ENCODE measurements around the gene MARCHF6.
"Not testable (repeated sequence)": the region's sequence is repeated elsewhere in the genome, so short reads cannot be mapped to it uniquely, and the experiment has no call there.

MARCHF6 gene

DNA sequence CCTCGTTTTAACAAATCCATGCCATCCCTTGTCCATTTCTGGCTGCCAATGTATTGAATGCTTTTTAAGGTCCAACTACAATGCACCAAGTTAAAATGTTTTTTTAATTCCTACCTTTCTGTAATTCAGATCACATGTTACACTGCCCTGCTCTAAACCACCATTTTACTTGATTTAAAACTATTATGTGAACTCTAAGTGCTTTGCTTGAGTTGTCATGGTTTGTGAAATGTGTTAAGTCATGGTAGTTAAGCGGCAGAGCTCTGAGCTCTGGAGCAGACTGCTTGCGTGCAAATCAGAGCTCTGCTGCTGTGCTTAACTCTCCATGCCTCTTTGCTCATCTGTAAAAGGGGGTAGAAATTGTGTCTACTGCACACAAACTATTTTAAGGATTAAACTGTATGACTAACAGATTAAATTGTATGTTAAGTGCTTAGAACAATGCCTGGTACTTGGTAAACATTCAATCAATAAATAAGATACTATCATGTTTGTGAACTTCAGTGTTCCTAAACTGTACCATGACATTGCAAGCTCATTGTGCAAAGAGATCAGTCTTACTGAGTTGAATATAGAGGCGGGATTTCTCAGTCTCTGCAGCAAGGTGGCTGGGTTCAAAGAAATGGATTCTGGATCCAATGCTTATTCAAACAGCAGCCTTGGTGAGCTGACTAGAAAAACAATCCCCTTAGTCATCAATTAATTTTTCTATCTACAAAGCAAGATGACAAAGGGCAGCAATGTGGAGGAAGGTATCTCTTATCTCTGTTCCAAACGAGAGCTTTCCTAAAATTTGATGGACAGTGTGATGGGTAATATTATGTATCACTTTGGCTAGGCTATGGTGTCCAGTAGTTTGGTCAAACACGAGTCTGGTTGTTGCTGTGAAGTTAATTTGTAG lies 29.7 kb upstream of the MARCHF6 start:
- DNase-seq (ENCODE audit: low read depth in 2 of 2), result no peak

DNA sequence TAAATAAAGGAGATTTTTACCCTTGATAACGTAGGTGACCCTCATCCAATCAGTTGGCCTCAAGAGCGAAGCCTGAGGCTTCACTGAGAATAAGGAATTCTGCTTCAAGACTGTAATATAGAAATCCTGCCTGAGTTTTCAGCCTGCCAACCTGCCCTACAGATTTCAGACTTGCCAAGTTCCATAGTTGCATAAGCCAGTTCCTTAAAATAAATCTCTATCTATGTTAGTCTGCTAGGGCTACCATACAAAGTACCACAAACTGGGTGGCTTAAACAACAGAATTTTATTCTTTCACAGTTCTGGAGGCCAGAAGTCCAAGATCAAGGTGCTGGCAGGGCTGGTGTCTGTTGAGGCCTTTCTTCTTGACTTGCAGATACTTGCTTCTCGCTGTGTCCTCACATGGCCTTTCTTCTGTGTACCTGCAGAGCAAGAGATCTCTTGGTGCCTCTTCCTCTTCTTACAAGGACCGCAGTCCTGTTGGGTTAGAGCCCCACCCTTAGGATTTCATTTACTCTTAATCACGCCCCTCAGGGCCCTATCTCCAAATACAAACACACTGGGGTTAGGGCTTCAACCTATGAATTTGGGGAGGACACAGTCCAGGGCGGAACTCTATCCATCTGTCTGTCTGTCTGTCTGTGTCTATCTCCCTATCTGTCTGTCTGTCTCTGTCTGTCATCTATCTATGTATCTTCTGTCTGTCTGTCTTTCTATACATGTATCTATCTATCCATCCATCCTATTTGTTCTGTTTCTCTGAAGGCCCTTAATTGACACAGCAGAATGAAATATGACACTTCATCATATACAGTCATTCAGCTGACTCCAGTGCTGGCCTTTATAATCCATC lies 28.8 kb upstream of the MARCHF6 start:
- DNase-seq (ENCODE audit: low read depth in 2 of 2), result no peak

DNA sequence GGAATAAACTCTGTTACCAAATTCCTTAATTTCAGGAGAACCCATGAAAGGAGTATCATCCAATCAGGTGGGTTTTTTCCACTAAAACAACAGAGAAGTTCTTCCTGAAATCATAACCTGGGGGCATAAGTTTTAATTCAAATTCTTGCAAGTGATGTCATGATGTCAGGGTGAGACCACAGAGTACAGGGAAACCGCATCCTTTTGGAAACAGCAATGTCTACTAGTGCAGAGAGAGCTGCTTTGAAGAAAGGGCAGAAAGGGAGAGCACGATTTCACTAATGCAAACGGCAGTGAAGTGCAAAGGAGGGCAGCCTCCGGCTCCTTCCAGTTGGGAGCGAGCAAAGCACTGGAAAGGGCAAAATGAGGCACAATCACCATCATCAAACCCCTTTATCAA lies 25.2 kb upstream of the MARCHF6 start:
- no peak for DNase-seq (ENCODE audit: low read depth in 2 of 2)

DNA sequence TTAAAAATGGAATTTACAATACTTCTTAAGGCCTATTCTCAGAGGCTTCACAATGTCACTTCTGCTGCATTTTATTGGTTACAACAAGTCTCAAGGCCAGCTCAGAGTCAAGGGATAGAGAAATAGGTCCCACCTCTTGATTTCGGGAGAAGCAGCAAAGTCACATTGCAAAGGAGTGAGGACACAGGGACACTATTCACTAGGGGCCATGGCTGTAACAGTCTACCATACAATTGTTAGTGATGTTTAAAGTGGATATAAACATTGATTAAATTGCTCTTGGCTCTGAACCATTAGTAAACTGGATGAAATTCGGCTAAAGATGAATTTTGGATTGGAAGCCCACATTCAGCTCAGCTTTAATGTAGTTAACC lies 24.1 kb upstream of the MARCHF6 start:
- DNase-seq (ENCODE audit: low read depth in 2 of 2), result no peak

DNA sequence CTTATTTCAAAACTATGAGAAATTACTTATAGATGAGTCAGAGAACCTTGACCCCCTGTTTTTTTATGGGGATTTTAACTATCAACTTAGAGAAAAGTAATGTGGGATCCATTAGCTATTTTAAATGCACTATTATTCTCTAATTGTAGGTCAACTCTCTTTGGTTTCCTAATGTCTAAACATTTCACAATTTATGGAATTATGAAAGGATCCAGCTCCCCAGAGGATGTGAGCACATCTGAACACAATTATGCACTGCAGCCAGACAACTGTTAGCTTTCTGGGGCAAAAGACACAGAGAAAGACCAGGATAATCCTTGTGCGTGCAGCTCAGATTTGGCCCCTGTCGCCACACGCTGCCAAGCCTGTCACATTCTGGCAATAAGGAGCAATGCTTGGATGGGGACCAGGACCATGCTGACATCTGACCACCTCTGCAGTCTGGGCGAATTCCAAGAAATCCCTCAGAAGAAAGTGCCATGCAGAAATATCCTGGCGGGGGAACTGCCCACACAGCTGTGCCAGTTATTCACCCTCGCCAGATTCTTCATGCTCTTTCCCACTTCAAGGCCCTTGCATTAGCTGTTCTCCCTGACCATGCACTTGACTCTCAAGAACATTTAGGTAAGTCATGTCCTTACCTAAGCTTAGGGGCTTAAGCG lies 23.5 kb upstream of the MARCHF6 start:
- no peak for DNase-seq (ENCODE audit: low read depth in 2 of 2)

- DNase-seq (ENCODE audit: low read depth in 2 of 2), result no peak
Measured at GRCh38 chr5:10330511-10331230, 22.8 kb upstream of the MARCHF6 start.

DNA sequence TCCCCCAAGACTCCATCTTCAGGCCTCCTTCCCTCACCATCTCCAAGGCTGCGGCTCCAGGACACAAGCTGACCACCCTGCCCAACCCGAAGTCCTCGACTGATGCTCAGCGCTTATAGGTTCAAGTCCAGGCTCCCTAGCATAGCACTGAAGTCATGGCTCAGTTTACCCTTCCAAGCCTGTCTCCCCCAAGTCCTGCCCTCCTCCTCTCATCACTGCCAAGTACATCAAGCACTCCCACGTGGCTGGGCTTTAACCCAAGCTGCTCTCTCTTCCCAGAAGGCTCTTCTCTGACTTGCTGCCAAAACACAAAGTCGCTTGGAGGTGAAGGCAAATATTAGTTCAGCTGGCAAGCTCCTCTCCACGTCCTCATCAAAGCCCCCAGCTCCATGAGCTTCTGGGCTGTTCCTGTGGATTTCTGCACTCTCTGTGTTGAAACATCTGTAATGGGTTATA lies 22.1 kb upstream of the MARCHF6 start:
- no peak for DNase-seq (ENCODE audit: low read depth in 2 of 2)

DNA sequence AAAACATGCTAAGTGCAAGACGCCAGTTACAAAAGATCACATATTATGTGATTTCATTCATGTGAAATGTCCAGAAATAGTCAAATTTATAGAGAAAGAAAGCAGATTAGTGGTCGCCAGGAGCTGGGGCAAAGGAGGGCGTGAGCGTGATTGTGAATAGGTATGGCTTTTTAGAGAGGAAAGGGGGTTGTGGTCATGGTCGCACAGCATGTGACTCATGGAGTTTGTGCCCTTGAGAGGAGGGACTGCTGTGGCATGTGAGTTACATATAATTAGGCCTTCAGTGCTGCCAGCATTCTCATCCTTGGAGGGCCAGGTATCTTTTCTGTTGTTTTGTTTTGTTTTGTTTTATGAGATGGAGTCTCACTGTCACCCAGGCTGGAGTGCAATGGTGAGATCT lies 21.2 kb upstream of the MARCHF6 start:
- no peak for DNase-seq (ENCODE audit: low read depth in 2 of 2)

DNA sequence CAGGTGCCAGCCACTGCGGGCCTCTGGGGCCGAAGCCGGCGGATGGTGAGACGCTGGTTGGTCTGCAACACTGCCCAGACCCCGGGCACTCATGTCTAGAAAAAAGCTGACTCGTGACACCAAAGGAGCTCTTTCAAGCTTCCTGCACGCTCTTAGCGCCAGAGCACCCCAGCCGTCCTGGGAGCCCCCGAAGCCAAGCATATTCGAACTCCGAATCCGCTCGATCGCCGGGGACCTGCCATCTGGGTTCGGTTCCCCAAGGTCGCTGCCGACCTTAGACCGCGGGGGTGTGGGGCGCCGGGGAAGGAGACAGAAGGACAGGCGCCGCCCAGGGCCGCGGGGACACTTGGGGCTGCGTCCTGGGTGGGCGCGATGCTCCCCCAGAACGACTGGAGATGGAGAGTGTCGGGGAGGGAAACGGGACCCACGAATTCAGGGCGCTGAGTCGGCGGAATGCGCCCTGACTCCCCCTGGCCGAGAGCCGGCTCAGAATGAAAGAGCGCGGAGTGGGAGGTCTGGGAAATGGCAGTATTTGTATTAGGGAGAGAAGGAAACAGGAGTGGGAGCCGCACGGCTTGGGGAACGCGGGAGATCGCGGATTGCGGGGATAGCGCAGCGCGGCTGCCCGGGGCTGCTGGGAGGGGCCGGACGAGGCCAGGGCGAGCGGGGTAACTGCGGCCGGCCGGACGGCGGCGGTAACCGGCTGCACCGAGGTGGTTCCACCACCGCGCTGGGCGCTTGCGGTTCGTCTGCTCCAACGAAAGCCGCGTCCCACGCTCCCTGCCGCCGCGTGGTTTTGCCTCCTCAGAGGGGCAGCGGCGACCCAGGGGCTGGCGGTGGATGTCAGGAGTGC lies 20.1 kb upstream of the MARCHF6 start:
- DNase-seq (ENCODE audit: low read depth in 2 of 2), result no peak

DNA sequence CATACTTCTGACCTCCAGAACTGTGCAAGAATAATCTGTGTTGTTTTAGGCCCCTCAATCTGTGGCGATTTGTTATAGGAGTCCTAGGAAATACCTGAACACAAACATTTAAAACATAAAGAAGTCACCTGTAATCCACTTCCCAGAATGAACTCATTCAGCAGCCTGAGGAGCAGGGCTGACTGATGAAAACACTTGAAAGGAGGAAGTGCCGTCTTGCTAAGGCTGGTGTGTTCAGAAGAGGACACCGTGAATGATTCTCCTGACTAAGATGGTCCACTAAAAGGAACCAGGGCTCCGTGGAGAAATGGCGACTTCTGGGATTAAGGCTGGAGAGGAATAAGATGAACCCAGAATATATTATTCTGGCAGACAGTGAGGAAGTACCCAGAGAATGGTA lies 18.7 kb upstream of the MARCHF6 start:
- no peak for DNase-seq (ENCODE audit: low read depth in 2 of 2)

GRCh38 chr5:10335711-10336470 lies 17.6 kb upstream of the MARCHF6 start:
- DNase-seq (ENCODE audit: low read depth in 2 of 2), result no peak

DNA sequence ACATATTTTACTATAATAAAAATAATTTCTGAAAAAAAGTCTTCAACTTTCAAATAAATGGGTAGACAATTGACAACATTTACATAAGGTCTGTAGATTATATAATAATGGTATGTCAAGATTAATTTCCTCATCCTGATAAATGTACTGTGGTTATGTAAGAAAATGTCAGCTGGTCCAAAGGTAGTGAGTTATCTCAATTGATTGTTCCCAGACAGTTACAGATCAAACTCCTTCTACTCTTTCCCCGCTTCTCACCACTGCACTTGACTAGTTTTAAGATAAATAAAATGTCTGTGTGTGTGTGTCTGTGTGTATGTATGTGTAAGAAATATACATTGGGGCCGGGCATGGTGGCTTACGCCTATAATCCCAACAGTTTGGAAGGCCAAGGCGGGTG lies 16.4 kb upstream of the MARCHF6 start:
- no peak for DNase-seq (ENCODE audit: low read depth in 2 of 2)

- DNase-seq (ENCODE audit: low read depth in 2 of 2), result no peak
Measured at GRCh38 chr5:10337986-10338385, 15.5 kb upstream of the MARCHF6 start.

DNA sequence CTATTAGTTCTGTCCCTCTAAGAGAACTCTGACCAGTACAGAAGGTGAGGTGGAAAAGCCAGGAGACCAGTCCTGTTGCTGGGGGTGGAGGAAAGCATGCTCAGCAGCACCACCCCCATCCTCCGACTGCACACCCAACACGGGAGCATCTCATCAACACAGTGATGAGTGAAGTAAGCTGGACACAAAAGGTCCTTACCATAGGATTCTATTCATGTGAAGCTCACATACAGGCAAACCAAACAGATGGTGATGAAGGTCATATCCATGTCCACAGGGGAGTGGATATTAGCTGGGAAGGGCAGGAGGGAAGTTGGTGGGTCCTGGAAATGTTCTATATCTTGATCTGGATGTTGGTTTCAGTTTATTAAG lies 14.8 kb upstream of the MARCHF6 start:
- no peak for DNase-seq (ENCODE audit: low read depth in 2 of 2)

GRCh38 chr5:10339058-10339811 lies 14.3 kb upstream of the MARCHF6 start:
- no peak for DNase-seq (ENCODE audit: low read depth in 2 of 2)

DNA sequence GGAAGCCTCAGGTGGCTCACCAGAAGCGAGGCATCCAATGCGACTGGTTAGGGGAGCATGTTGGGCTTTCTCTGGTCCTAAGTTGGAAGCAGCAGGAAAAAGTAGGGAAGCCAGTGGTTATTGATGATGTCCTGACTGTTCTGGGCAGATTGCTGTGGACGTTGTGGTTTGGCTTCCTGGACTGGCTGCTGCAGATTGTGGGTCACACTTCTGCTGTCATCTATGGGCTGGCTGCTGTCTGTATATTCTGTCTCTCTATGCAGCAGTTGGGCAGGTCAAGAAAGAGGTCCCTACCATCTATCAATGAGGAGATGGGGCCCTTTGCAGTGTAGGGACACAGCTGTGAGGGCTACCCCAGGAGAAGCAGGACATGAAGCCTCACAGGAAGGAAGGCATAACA lies 13.5 kb upstream of the MARCHF6 start:
- DNase-seq (ENCODE audit: low read depth in 2 of 2), result no peak

- DNase-seq (ENCODE audit: low read depth in 2 of 2), result no peak
Measured at GRCh38 chr5:10343486-10343885, 10.0 kb upstream of the MARCHF6 start.

DNA sequence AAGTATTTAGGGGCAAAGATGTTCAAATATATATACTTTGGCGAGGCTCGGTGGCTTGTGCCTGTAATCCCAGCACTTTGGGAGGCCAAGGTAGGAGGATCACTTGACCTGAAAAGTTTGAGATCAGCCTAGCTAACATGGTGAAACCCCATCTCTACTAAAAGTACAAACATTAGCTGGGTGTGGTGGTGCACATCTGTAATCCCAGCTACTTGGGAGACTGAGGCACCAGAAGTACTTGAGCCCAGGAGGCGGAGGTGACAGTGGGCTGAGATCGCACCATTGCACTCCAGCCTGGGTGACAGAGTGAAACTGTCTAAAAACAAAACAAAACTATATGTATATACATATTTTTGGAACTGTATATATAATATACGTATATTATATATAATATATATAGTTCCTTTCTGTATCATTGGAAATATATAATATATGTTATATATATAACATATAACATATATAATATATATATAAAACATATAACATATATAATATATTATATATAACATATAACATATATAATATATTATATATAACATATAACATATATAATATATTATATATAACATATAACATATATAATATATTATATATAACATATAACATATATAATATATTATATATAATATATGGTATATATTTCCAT lies 8.9 kb upstream of the MARCHF6 start:
- not testable (repeated sequence) for DNase-seq (ENCODE audit: low read depth in 2 of 2)

DNA sequence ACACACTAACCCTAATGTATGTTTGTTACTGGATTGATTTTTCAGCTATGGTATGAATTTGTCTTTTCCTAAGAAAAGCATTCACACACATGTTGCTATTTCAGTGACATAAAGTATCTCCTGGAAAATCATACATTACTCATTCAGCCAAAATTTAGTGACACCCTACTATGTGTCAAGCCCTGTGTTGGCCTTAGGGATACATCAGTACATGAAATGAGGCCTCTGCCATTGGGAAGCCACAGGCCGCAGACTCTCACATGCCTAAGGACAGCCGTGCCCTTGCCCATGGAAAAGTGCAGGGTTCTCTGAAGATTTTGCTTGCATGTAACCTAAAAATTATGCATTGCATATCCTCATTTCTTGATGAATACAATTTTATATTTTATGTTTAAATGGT lies 5.2 kb upstream of the MARCHF6 start:
- no peak for DNase-seq (ENCODE audit: low read depth in 2 of 2)
